ENCODE results near the gene ARID4A. TPM values are rescaled to one million over a fixed set of nuclear protein-coding genes. Genes with fewer than 3 reads are reported as not detected.
A peak's percentile ranks its signal among the peaks of the same experiment; 100 is the strongest.

The ARID4A gene
- total and polyA plus RNA-seq, 2 donors (not counting 3 experiments of a cell fraction or from before 2014, with no cell fraction given), result 3.7 to 20.0 TPM

GRCh38 chr14:58272588-58273372, 25.6 kb upstream of the ARID4A start:
- peaks cover 44% of the 10 kb centered on the region for H3K79me2 ChIP-seq (ENCODE audit: control insufficient read depth, insufficient read depth, low read length)
- no peak overlapping the region for H3K4me3 ChIP-seq (replicated peaks in 1 of 3; ENCODE audit: insufficient read depth in 1 of 3, low read depth in 1 of 3, low read length in 3 of 3)
- peaks cover 3% of the 10 kb centered on the region for H4K20me1 ChIP-seq (replicated peaks; ENCODE audit: control insufficient read depth, extremely low read depth, insufficient read depth, low read length)
- H3K9me3 ChIP-seq (replicated peaks; ENCODE audit: control insufficient read depth, insufficient read depth, low read length), result no peaks in the 10 kb centered on the region
- H3K4me2 ChIP-seq (ENCODE audit: insufficient read depth, low read length), result no peak overlapping the region
- ChIA-PET POLR2A (no interaction called here), CTCF (interaction anchor here (0.9 to 1.1 kb wide), 2 partner anchors 9 to 12 kb away, joined by 3 to 4 read pairs; no protein-coding TSS in a partner anchor)
- no peak overlapping the region for H3K27ac ChIP-seq (ENCODE audit: insufficient read depth, low read depth, low read length)
- no peaks in the 10 kb centered on the region for H3K9me1 ChIP-seq (replicated peaks; ENCODE audit: control insufficient read depth, extremely low read depth, insufficient read depth, low read length)
- H3K36me3 ChIP-seq (ENCODE audit: control insufficient read depth in 2 of 2, extremely low read depth in 1 of 2, insufficient read depth in 2 of 2, low read length in 2 of 2), result peaks cover 12 to 22% of the 10 kb centered on the region in 2 experiments
- H3K9ac ChIP-seq (replicated peaks; ENCODE audit: extremely low read depth, insufficient read depth, low read length), result no peak overlapping the region
- DNase-seq (ENCODE audit: low read depth, low spot score) (peak; percentile 29), FAIRE-seq (no peak)
- peaks cover 6% of the 10 kb centered on the region for H3K4me1 ChIP-seq (ENCODE audit: control insufficient read depth, extremely low read depth, insufficient read depth, low read length)
- peak; percentile 7 to 10 for TF ChIP-seq CTCF (IDR thresholded peaks at IDR 0.05; ENCODE audit: extremely low read depth in 1 of 2, insufficient read depth in 1 of 2, low read depth in 1 of 2, low read length in 2 of 2)
- no peak for TF ChIP-seq POLR2AphosphoS5 (IDR thresholded peaks at IDR 0.05; ENCODE audit: insufficient read depth, low read depth, low read length)
- no peak overlapping the region for H2AFZ ChIP-seq (ENCODE audit: low read depth, low read length)
- intact Hi-C loops (cut with micrococcal nuclease), result no loop called here
- BruUV-seq (replicated peaks), result no TSS peak
- dilution Hi-C loops (cut with MboI; ENCODE audit: extremely low pct_ligation_motif_present, low sequenced_read_pairs), result no loop called here
- H3K27me3 ChIP-seq (ENCODE audit: control insufficient read depth in 2 of 2, insufficient read depth in 2 of 2, low read length in 2 of 2), result no peaks in the 10 kb centered on the region

DNA sequence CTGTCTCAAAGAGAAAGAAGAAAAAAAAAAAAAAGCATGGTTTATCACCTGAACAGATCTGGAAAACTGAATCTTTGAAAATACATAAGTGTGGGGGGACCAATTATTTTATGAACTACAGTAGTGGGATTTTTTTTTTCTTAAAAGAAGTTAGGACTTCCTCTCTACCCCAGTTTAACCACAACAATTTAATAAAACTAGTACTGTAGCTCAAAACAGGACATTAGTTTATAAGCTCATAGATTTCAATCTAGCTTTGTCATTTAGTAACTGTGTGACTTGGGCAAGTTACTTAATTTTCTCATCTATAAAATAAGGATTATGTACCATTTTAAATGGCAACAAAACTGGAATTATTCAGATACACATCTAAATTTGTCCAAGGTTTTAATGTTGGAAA, 23.5 kb upstream of the ARID4A start:
- no peak for DNase-seq (ENCODE audit: low read depth, low spot score)
- dilution Hi-C loops (cut with MboI; ENCODE audit: extremely low pct_ligation_motif_present, low sequenced_read_pairs), result no loop called here
- H3K4me3 ChIP-seq (replicated peaks in 1 of 3; ENCODE audit: insufficient read depth in 1 of 3, low read depth in 1 of 3, low read length in 3 of 3), result no peak overlapping the region
- H3K9ac ChIP-seq (replicated peaks; ENCODE audit: extremely low read depth, insufficient read depth, low read length), result no peak overlapping the region
- no peak for FAIRE-seq
- H3K27me3 ChIP-seq (ENCODE audit: control insufficient read depth in 2 of 2, insufficient read depth in 2 of 2, low read length in 2 of 2), result no peaks in the 10 kb centered on the region
- H3K9me1 ChIP-seq (replicated peaks; ENCODE audit: control insufficient read depth, extremely low read depth, insufficient read depth, low read length), result no peaks in the 10 kb centered on the region
- no peak overlapping the region for H3K27ac ChIP-seq (ENCODE audit: insufficient read depth, low read depth, low read length)
- TF ChIP-seq, protein P1, sequence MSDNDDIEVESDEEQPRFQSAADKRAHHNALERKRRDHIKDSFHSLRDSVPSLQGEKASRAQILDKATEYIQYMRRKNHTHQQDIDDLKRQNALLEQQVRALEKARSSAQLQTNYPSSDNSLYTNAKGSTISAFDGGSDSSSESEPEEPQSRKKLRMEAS (IDR thresholded peaks at IDR 0.05; ENCODE audit: insufficient read depth, insufficient read length), result no peak
- TF ChIP-seq MYC (IDR thresholded peaks at IDR 0.05; ENCODE audit: low read depth, low read length) (no peak), EZH2 (IDR thresholded peaks at IDR 0.05; ENCODE audit: borderline replicate concordance, low read depth, low read length, severe bottlenecking) (no peak), FOS (IDR thresholded peaks at IDR 0.05; ENCODE audit: borderline replicate concordance, insufficient read depth, low read length) (no peak), CTCF (IDR thresholded peaks at IDR 0.05; ENCODE audit: extremely low read depth in 1 of 2, insufficient read depth in 1 of 2, low read depth in 1 of 2, low read length in 2 of 2) (no peak), POLR2AphosphoS5 (IDR thresholded peaks at IDR 0.05; ENCODE audit: insufficient read depth, low read depth, low read length) (no peak), POLR2A (IDR thresholded peaks at IDR 0.05; ENCODE audit: low read depth, low read length) (no peak), JUN (IDR thresholded peaks at IDR 0.05; ENCODE audit: borderline replicate concordance, insufficient read depth, insufficient read length, low read depth) (no peak), GATA2 (IDR thresholded peaks at IDR 0.05; ENCODE audit: insufficient read depth, insufficient read length, low read depth, low read length) (no peak)
- H3K4me1 ChIP-seq (ENCODE audit: control insufficient read depth, extremely low read depth, insufficient read depth, low read length), result no peaks in the 10 kb centered on the region
- peaks cover 12 to 21% of the 10 kb centered on the region in 2 experiments for H3K36me3 ChIP-seq (ENCODE audit: control insufficient read depth in 2 of 2, extremely low read depth in 1 of 2, insufficient read depth in 2 of 2, low read length in 2 of 2)
- H3K79me2 ChIP-seq (ENCODE audit: control insufficient read depth, insufficient read depth, low read length), result peaks cover 64% of the 10 kb centered on the region
- intact Hi-C loops (cut with micrococcal nuclease), result no loop called here
- no peak overlapping the region for H3K4me2 ChIP-seq (ENCODE audit: insufficient read depth, low read length)
- peaks cover 5% of the 10 kb centered on the region for H4K20me1 ChIP-seq (replicated peaks; ENCODE audit: control insufficient read depth, extremely low read depth, insufficient read depth, low read length)
- BruUV-seq (replicated peaks), result no TSS peak
- H2AFZ ChIP-seq (ENCODE audit: low read depth, low read length), result no peak overlapping the region
- ChIA-PET CTCF (interaction anchor here (1.6 kb wide), 1 partner anchor 11 kb away, joined by 6 read pairs; no protein-coding TSS in a partner anchor), POLR2A (interaction anchor here (0.7 to 0.9 kb wide), 2 partner anchors 22 to 23 kb away, joined by 3 to 8 read pairs; partner anchors contain the start of gene ARID4A)
- H3K9me3 ChIP-seq (replicated peaks; ENCODE audit: control insufficient read depth, insufficient read depth, low read length), result no peaks in the 10 kb centered on the region

Measured in endothelial cell of umbilical vein (primary cell).